Neutrophil (primary cell): Measurements from ENCODE around the gene HLA-E.

Source experiments
- H3K27ac ChIP-seq: fragments of 200-600 bp; sonication (generic); 2 replicates; pipeline ENCODE4 v1.5.1; 2016; ENCODE audit warnings: mild to moderate bottlenecking, moderate library complexity
- H3K27me3 ChIP-seq: fragments of 200-600 bp; sonication (generic); 2 replicates; pipeline ENCODE4 v1.6.0; 2016; ENCODE audit warnings: mild to moderate bottlenecking
- H3K36me3 ChIP-seq: fragments of 200-600 bp; sonication (generic); 2 replicates; pipeline ENCODE4 v1.5.1; 2017
- H3K4me1 ChIP-seq, 2 experiments: fragments of 200-600 bp in 1 of 2; sonication (generic) in 1 of 2; 1 replicate in 1 of 2; 2 replicates in 1 of 2; pipeline versions ENCODE4 v1.5.1 to v1.6.1; 2013 to 2016; ENCODE audit warnings: low read depth in 1 of 2, low read length in 1 of 2, mild to moderate bottlenecking in 1 of 2, moderate library complexity in 1 of 2; ENCODE audit not compliant: control insufficient read depth in 1 of 2, insufficient read depth in 1 of 2
- H3K4me3 ChIP-seq, 2 experiments: fragments of 200-600 bp in 1 of 2; sonication (generic) in 1 of 2; 1 replicate in 1 of 2; 2 replicates in 1 of 2; pipeline ENCODE4 v1.5.1; 2013 to 2016; ENCODE audit warnings: low read depth in 1 of 2, low read length in 1 of 2, mild to moderate bottlenecking in 1 of 2, moderate library complexity in 1 of 2
- H3K9me3 ChIP-seq: fragments of 200-600 bp; sonication (generic); 2 replicates; pipeline ENCODE4 v1.5.1; 2016
- CTCF ChIP-seq: fragments of 200-600 bp; sonication (generic); IDR thresholded peaks from 2 replicates; pipeline ENCODE4 v1.5.1; 2016; ENCODE audit warnings: antibody characterized with exemption

Gene HLA-E

DNA sequence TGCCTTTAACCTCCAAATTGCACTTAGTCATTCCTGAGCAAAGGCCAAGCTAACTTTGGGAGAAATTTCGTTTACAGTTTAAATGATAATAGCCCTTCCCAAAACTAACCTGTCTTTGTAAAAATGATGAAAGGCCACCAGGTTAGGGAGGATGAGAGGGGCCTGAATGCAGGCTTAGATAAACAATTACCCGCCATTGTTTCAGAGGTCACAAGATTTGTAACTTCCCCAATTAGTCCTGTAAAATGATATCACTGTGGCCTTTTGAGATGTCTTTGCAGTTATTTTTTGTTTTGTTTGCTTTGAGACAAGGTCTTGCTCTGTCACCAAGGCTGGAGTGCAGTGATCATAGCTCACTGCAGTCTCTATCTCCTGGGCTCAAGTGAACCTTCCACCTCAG is 40.7 kb downstream of the HLA-E start:
- no peaks in the 10 kb centered on the region for H3K9me3 ChIP-seq
- peak overlapping the region; percentile 95 for H3K27ac ChIP-seq
- no peaks in the 10 kb centered on the region for H3K36me3 ChIP-seq
- H3K4me1 ChIP-seq, result peaks cover 64 to 67% of the 10 kb centered on the region in 2 experiments
- TF ChIP-seq CTCF, result no peak
- H3K27me3 ChIP-seq, result no peaks in the 10 kb centered on the region
- H3K4me3 ChIP-seq, result peak overlapping the region; percentile 39 to 47

GRCh38 chr6:30533460-30534294 is 44.4 kb downstream of the HLA-E start:
- H3K9me3 ChIP-seq, result no peaks in the 10 kb centered on the region
- no peaks in the 10 kb centered on the region for H3K36me3 ChIP-seq
- no peak overlapping the region for H3K4me3 ChIP-seq
- no peak for TF ChIP-seq CTCF
- H3K27me3 ChIP-seq, result no peaks in the 10 kb centered on the region
- peaks cover 45 to 47% of the 10 kb centered on the region in 2 experiments for H3K4me1 ChIP-seq
- peak overlapping the region; percentile 95 for H3K27ac ChIP-seq

GRCh38 chr6:30537931-30538330 is 48.6 kb downstream of the HLA-E start:
- TF ChIP-seq CTCF, result no peak
- no peak overlapping the region for H3K4me3 ChIP-seq
- H3K36me3 ChIP-seq, result no peaks in the 10 kb centered on the region
- H3K27ac ChIP-seq, result no peak overlapping the region
- H3K27me3 ChIP-seq, result peaks cover 14% of the 10 kb centered on the region
- no peaks in the 10 kb centered on the region for H3K9me3 ChIP-seq
- peaks cover 16 to 23% of the 10 kb centered on the region in 2 experiments for H3K4me1 ChIP-seq

GRCh38 chr6:30541515-30542403 is 52.5 kb downstream of the HLA-E start:
- Histone ChIP-seq H3K4me3 (peak overlapping the region; percentile 41 to 60), H3K27me3 (peaks cover 38% of the 10 kb centered on the region), H3K9me3 (no peaks in the 10 kb centered on the region), H3K4me1 (peaks cover 13 to 18% of the 10 kb centered on the region in 2 experiments), H3K27ac (peak overlapping the region; percentile 30), H3K36me3 (no peaks in the 10 kb centered on the region)
- peak; percentile 99 for TF ChIP-seq CTCF

DNA sequence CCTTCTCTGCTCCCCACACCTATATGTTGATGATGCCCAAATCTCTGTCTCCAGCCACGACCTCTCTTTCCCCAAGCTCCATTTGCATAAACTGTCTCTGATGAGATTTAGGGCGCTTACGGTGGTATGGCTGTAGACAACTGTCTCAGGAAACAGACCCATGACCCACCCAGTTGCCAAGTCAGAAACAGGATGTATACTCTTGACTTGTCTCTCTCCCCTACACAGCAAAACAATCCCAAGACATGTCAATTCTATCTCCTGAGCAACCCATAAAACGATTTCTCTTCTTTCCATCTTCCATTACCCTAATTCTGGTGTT is 53.1 kb downstream of the HLA-E start:
- peaks cover 18 to 22% of the 10 kb centered on the region in 2 experiments for H3K4me1 ChIP-seq
- H3K27me3 ChIP-seq, result peaks cover 38% of the 10 kb centered on the region
- no peak overlapping the region for H3K27ac ChIP-seq
- H3K9me3 ChIP-seq, result no peaks in the 10 kb centered on the region
- peak overlapping the region in 1 of 2 experiments; percentile 60 for H3K4me3 ChIP-seq
- TF ChIP-seq CTCF, result no peak
- H3K36me3 ChIP-seq, result no peaks in the 10 kb centered on the region
